ENCODE results near the gene NDUFS3. TPM values are rescaled to one million over a fixed set of nuclear protein-coding genes. Genes with fewer than 3 reads are reported as not detected.
"Not testable (repeated sequence)": the region's sequence is repeated elsewhere in the genome, so short reads cannot be mapped to it uniquely, and the experiment has no call there.

The NDUFS3 gene
- total and polyA plus RNA-seq, 10 of the 15 experiments (the other 5 are each of a cell fraction or from before 2014, with no cell fraction given), result 22.3 to 217 (median 125) TPM

DNA sequence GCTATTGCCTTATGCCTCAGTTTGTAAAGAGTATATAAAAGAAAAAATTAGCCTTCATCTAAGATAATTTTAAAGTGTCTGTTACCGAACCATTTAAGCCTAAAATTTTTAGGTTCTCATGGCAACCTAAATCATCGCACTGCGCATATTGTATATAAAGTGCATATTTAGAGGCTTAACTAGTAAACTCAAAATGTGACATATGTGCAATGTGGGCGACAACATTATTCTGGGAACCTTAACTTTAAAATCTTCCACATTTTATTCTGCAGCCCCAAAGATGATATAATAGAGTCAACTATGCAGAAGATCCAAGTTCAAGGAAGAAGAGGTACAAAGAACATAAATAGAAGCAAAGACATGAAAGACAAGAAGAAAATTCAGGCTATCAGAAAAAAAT is 48.9 kb upstream of the NDUFS3 start:
- RAD21 ChIA-PET (ENCODE audit: unreplicated experiment), result interaction anchor here (1.0 kb wide), 1 partner anchor 17 kb away, joined by 3 read pairs; no protein-coding TSS in a partner anchor
- Histone ChIP-seq H3K27me3 (replicated peaks in 1 of 2; ENCODE audit: control insufficient read depth in 2 of 2, insufficient read depth in 2 of 2, low read length in 1 of 2) (no peaks in the 10 kb centered on the region), H3K4me1 (ENCODE audit: control insufficient read depth, insufficient read depth, low read length) (peaks cover 21% of the 10 kb centered on the region), H3K27ac (ENCODE audit: control insufficient read depth, insufficient read depth) (no peak overlapping the region), H3K9ac (ENCODE audit: control insufficient read depth, insufficient read depth, low read length) (no peak overlapping the region), H3K36me3 (ENCODE audit: control insufficient read depth in 2 of 2, insufficient read depth in 2 of 2, low read length in 1 of 2) (peaks cover 0 to 11% of the 10 kb centered on the region in 2 experiments; a peak in 3 of 4 replicates), H3K4me3 (no peak overlapping the region), H3K79me2 (ENCODE audit: control insufficient read depth, insufficient read depth, low read length) (peaks cover 89% of the 10 kb centered on the region), H3K9me3 (replicated peaks; ENCODE audit: control insufficient read depth, insufficient read depth, low read length) (no peaks in the 10 kb centered on the region), H4K20me1 (ENCODE audit: control insufficient read depth, insufficient read depth) (no peaks in the 10 kb centered on the region), H3K4me2 (ENCODE audit: control insufficient read depth, insufficient read depth) (no peak overlapping the region), H2AFZ (ENCODE audit: control insufficient read depth, low read depth, low read length) (no peak overlapping the region)
- DNase-seq (ENCODE audit: low read depth, low spot score), result no peak
- intact Hi-C loops (cut with micrococcal nuclease; ENCODE audit: unreplicated experiment) (no loop called here), in situ Hi-C loops (cut with MboI) (no loop called here)
- CTCF ChIA-PET, result interaction anchor here (1.2 kb wide), 1 partner anchor 10 kb away, joined by 3 read pairs; no protein-coding TSS in a partner anchor
- SMC1A ChIA-PET (ENCODE audit: uncharacterized antibody, unreplicated experiment), result interaction anchor here (6.1 kb wide), 1 partner anchor 13 kb away, joined by 42 read pairs; no protein-coding TSS in a partner anchor
- POLR2A ChIA-PET, result no interaction called here
- ATAC-seq, result no peak
- FAIRE-seq, result no peak
- 100% methylated on average over 4 of the region's 4 CpGs for WGBS (ENCODE audit: insufficient coverage, insufficient replicate concordance, low lambda C conversion rate, missing lambda C conversion rate)
- BruUV-seq (replicated peaks), result no TSS peak
- TF ChIP-seq CBFB (IDR thresholded peaks at IDR 0.05; ENCODE audit: low read depth) (no peak), SMAD1 (IDR thresholded peaks at IDR 0.05; ENCODE audit: low read depth, partially characterized antibody) (no peak), RELA (IDR thresholded peaks at IDR 0.05; ENCODE audit: borderline replicate concordance, partially characterized antibody) (no peak), HDAC6 (IDR thresholded peaks at IDR 0.05; ENCODE audit: unreplicated experiment) (no peak), POLR2AphosphoS2 (IDR thresholded peaks at IDR 0.05; ENCODE audit: low read depth, low read length) (no peak), HCFC1 (IDR thresholded peaks at IDR 0.05; ENCODE audit: low read length) (no peak), MYC (IDR thresholded peaks at IDR 0.05; ENCODE audit: insufficient read depth, insufficient read length, insufficient replicate concordance, low read length, severe bottlenecking) (no peak), SP1 (IDR thresholded peaks at IDR 0.05; ENCODE audit: low read depth, low read length) (no peak)

DNA sequence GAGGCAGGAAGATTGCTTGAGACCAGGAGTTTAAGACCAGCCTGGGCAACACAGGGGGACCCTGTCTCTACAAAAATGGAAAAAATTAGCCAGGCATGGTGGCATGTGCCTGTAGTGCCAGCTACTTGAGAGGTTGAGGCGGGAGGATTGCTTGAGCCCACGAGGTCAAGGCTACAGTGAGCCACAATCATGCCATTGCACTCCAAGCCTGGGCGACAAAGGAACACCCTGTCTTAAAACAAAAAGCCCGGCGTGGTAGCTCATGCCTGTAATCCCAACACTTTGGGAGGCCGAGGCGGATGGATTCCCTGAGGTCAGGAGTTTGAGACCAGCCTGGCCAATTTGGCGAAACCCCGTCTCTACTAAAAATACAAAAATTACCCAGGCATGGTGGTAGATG is 48.2 kb upstream of the NDUFS3 start:
- H3K9ac ChIP-seq (ENCODE audit: control insufficient read depth, insufficient read depth, low read length); ATAC-seq; BruUV-seq (replicated peaks); H3K4me2 ChIP-seq (ENCODE audit: control insufficient read depth, insufficient read depth); H3K27me3 ChIP-seq (replicated peaks in 1 of 2; ENCODE audit: control insufficient read depth in 2 of 2, insufficient read depth in 2 of 2, low read length in 1 of 2); intact Hi-C loops (cut with micrococcal nuclease; ENCODE audit: unreplicated experiment); H3K4me3 ChIP-seq; H3K36me3 ChIP-seq (ENCODE audit: control insufficient read depth in 2 of 2, insufficient read depth in 2 of 2, low read length in 1 of 2); H3K27ac ChIP-seq (ENCODE audit: control insufficient read depth, insufficient read depth); RAD21 ChIA-PET (ENCODE audit: unreplicated experiment); in situ Hi-C loops (cut with MboI); H2AFZ ChIP-seq (ENCODE audit: control insufficient read depth, low read depth, low read length); FAIRE-seq; H4K20me1 ChIP-seq (ENCODE audit: control insufficient read depth, insufficient read depth); DNase-seq (ENCODE audit: low read depth, low spot score); H3K9me3 ChIP-seq (replicated peaks; ENCODE audit: control insufficient read depth, insufficient read depth, low read length): not testable (repeated sequence)
- peaks cover 15% of the 10 kb centered on the region for H3K4me1 ChIP-seq (ENCODE audit: control insufficient read depth, insufficient read depth, low read length)
- H3K79me2 ChIP-seq (ENCODE audit: control insufficient read depth, insufficient read depth, low read length), result peaks cover 84% of the 10 kb centered on the region
- 96% methylated on average over 9 of the region's 9 CpGs for WGBS (ENCODE audit: insufficient coverage, insufficient replicate concordance, low lambda C conversion rate, missing lambda C conversion rate)
- ChIA-PET CTCF (interaction anchor here (0.6 to 2.0 kb wide), 2 partner anchors 16 to 120 kb away, joined by 3 to 4 read pairs; no protein-coding TSS in a partner anchor), SMC1A (ENCODE audit: uncharacterized antibody, unreplicated experiment) (interaction anchor here (1.6 to 6.1 kb wide), 3 partner anchors 12 to 24 kb away, joined by 3 to 42 read pairs (median 4); no protein-coding TSS in a partner anchor), POLR2A (interaction anchor here (1.3 to 1.7 kb wide), 2 partner anchors 11 kb away, joined by 4 to 5 read pairs; no protein-coding TSS in a partner anchor)
